Right lobe of liver (tissue), 6 donors: Measurements from ENCODE around the gene SRRM4. TPM values are rescaled to one million over a fixed set of nuclear protein-coding genes. Genes with fewer than 3 reads are reported as not detected.

Experiments used
- ATAC-seq, 4 donors: fragments of 200-7000 bp; cut with Tn5 transposase; one replicate each; pipeline ENCODE4 v1.9.1; 2020; ENCODE audit warnings: mild to moderate bottlenecking in 4 of 4, moderate library complexity in 4 of 4
- DNase-seq, 3 donors: peaks; one replicate each; pipeline ENCODE4 v3.0.0-alpha.2; 2020
- H3K27ac ChIP-seq, 3 donors: fragments of 200-600 bp; one replicate each; pipeline ENCODE4 v1.8.0; 2022
- H3K27me3 ChIP-seq, 2 donors: fragments of 200-600 bp; one replicate each; pipeline ENCODE4 v1.8.0; 2022
- H3K36me3 ChIP-seq, 4 donors: fragments of 200-600 bp; sonication (generic) in 1 of 4; one replicate each; pipeline versions ENCODE4 v1.5.1 to v1.8.0; 2017 to 2022; ENCODE audit warnings: control low read depth in 1 of 4
- H3K4me1 ChIP-seq, 4 donors: fragments of 200-600 bp; sonication (generic) in 1 of 4; one replicate each; pipeline versions ENCODE4 v1.5.1 to v1.8.0; 2017 to 2022; ENCODE audit warnings: control low read depth in 1 of 4
- H3K4me3 ChIP-seq, 3 donors: fragments of 200-600 bp; one replicate each; pipeline ENCODE4 v1.8.0; 2022
- H3K9me3 ChIP-seq, 4 donors: fragments of 200-600 bp; sonication (generic) in 1 of 4; one replicate each; pipeline versions ENCODE4 v1.5.1 to v1.8.0; 2017 to 2022; ENCODE audit warnings: control low read depth in 1 of 4
- CTCF ChIP-seq, 4 donors: fragments of 200-600 bp in 3 of 4; fragments of 450-650 bp in 1 of 4; IDR thresholded peaks; one replicate each; pipeline versions ENCODE4 v1.5.1 to v1.8.0; 2016 to 2022; ENCODE audit warnings: antibody characterized with exemption in 4 of 4, mild to moderate bottlenecking in 2 of 4
- POLR2A ChIP-seq: fragments of 450-650 bp; IDR thresholded peaks from one replicate; pipeline ENCODE4 v1.6.1; 2017; ENCODE audit warnings: antibody characterized with exemption, mild to moderate bottlenecking
- WGBS: methylation state at CpG from one replicate; pipeline ENCODE4 v1.1.6; 2018; ENCODE audit warnings: low coverage, low lambda C conversion rate; ENCODE audit not compliant: insufficient coverage; ENCODE audit errors: missing lambda C conversion rate; 5-methylcytosine and 5-hydroxymethylcytosine counted together
- intact Hi-C, 2 donors: fragments of 100-400 bp; cut with DNase I; formaldehyde crosslinking; loops; one replicate each; pipeline versions ENCODE4 v1.11.2 to v1.14.1; 2022
- total RNA-seq, 6 experiments: library from RNA; depleted of rRNA in 2 of 6; stranded (reverse); fragments of >200 nt in 2 of 6; fragmentation: NEBNext Ultra II Directional in 3 of 6; extraction: Animal tissue kit (Norgen Biotek cat#: 25700) in 3 of 6; gene quantifications; one replicate each; pipeline versions ENCODE4 v1.1.0 to v1.2.4, GENCODE V29; 2016 to 2023
- donor health status: DM: no; HTN: yes; CAD: no.
- donor health status: DM: no; HTN: no; CAD: no.
- donor health status: DM: no; HTN: no; CAD: no.
- donor health status: DM: no; HTN: yes; CAD: no.
- donor health status: DM: no; HTN: yes; CAD: no.

The SRRM4 gene
- total RNA-seq, 6 experiments from 2014 or later = not detected

DNA sequence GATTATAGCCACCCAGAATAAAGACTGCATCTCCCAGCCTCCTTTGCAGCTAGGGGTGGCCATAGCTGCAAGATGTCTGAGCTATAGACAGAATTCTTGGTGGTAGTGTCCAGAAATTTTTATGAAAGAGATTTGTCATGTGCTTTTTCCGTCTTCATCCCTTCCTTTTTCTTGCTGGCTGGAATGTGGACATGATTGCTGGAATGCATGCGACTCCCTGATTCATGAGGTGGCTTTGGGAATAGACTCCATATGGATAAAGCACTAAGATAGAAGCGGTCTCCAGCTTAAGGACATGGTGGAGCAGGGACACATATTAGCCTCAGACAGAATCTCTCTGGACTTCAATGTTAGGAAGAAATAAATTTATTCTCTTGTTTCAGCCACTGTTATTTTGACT lies 187.4 kb downstream of the SRRM4 start:
- intact Hi-C loops = no loop called here
- Histone ChIP-seq H3K27me3 (no peaks in the 10 kb centered on the region), H3K4me1 (no peaks in the 10 kb centered on the region), H3K4me3 (no peak overlapping the region), H3K27ac (no peak overlapping the region), H3K9me3 (no peaks in the 10 kb centered on the region), H3K36me3 (no peaks in the 10 kb centered on the region)
- no peak for DNase-seq
- 49% methylated on average over 3 of the region's 3 CpGs for WGBS
- ATAC-seq = no peak
- TF ChIP-seq POLR2A (no peak), CTCF (IDR thresholded peaks at IDR 0.05) (no peak)

DNA sequence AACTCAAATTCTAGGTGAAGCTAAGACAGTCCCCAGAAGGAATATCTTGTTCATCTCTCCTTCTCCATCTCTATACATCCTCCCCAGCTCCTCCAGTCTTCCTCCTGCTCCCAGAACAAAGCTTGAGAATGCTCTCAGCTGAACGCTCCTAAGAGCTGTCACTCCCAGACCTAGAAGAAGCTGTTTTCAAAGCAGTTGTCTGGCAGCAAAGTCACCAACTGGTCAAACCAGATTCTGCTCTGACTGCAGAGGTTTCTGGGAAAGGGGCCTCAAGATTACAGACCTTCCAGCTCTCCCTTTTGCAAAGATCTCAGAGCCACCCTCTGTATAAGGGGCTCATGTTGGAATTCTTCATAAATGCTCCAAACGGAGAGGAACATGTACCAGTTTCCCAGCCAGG lies 187.8 kb downstream of the SRRM4 start:
- H3K36me3 ChIP-seq = no peaks in the 10 kb centered on the region
- ATAC-seq (no peak), DNase-seq (no peak)
- TF ChIP-seq CTCF (IDR thresholded peaks at IDR 0.05) (no peak), POLR2A (no peak)
- no peaks in the 10 kb centered on the region for H3K27me3 ChIP-seq
- intact Hi-C loops = no loop called here
- H3K4me1 ChIP-seq = no peaks in the 10 kb centered on the region
- H3K9me3 ChIP-seq = no peaks in the 10 kb centered on the region
- WGBS = 28% methylated on average over 2 of the region's 2 CpGs
- H3K27ac ChIP-seq = no peak overlapping the region
- no peak overlapping the region for H3K4me3 ChIP-seq

DNA sequence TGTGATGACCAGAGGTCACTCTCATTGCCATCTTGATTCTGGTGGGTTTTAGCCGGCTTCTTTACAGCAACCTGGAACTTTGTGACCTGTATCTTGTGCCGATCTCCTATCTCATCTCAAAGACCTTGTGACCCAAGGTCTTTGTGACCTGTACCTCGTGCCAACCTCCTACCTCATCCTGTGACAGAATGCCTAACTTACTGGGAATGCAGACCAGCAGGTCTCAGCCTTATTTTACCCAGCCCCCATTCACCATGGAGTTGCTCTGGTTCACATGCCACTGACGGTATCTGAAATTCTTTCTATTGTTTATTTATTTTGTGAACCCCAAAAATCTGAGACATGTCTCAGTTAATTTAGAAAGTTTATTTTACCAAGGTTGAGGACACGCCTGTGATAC lies 189.9 kb downstream of the SRRM4 start:
- 50% methylated on average over 5 of the region's 5 CpGs for WGBS
- intact Hi-C loops = no loop called here
- Histone ChIP-seq H3K27me3 (no peaks in the 10 kb centered on the region), H3K36me3 (no peaks in the 10 kb centered on the region), H3K27ac (no peak overlapping the region), H3K4me1 (no peaks in the 10 kb centered on the region), H3K9me3 (no peaks in the 10 kb centered on the region), H3K4me3 (no peak overlapping the region)
- no peak for TF ChIP-seq POLR2A
- no peak for TF ChIP-seq CTCF (IDR thresholded peaks at IDR 0.05)
- no peak for ATAC-seq
- DNase-seq = no peak

DNA sequence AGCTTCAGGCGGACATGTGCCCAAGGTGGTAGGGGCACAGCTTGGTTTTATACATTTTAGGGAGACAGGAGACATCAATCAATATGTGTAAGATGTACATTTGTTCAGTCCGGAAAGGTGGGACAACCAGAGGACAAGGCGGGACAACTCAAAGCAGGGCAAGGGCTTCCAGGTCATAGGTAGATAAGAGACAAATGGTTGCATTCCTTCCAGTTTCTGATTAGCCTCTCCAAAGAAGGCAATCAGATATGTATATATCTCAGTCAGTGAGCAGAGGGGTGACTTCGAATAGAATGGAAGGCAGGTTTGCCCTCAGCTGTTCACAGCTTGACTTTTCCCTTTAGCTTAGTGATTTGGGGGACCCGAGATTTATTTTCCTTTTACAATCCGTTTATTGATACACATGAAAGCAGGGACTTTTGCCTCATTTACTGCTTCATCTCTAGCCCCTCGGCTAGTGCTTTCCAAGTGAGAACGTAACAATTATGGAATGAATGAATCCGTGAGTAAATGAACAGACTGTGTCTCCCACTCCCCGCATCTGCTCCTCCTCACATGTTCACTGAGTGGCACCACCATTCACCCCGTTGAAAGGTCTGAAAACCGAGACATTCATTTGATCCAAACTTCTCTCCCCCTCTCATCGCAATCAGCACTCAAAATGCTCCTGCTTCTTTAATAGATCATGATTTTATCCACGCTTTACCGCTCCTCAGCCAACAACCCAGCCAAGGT lies 190.5 kb downstream of the SRRM4 start:
- TF ChIP-seq CTCF (IDR thresholded peaks at IDR 0.05) = no peak
- TF ChIP-seq POLR2A = no peak
- DNase-seq = no peak
- no peak for ATAC-seq
- intact Hi-C loops = no loop called here
- Histone ChIP-seq H3K36me3 (no peaks in the 10 kb centered on the region), H3K4me3 (no peak overlapping the region), H3K4me1 (no peaks in the 10 kb centered on the region), H3K27me3 (no peaks in the 10 kb centered on the region), H3K9me3 (no peaks in the 10 kb centered on the region), H3K27ac (no peak overlapping the region)
- WGBS = 52% methylated on average over 15 of the region's 15 CpGs

GRCh38 chr12:119175081-119175480 lies 193.7 kb downstream of the SRRM4 start:
- 42% methylated on average over 3 of the region's 5 CpGs for WGBS
- peaks cover 0 to 4% of the 10 kb centered on the region in 2 donors for H3K27me3 ChIP-seq
- no peak for DNase-seq
- H3K4me3 ChIP-seq = no peak overlapping the region
- no peaks in the 10 kb centered on the region for H3K9me3 ChIP-seq
- no peaks in the 10 kb centered on the region for H3K36me3 ChIP-seq
- no peak for ATAC-seq
- H3K4me1 ChIP-seq = no peaks in the 10 kb centered on the region
- intact Hi-C loops = no loop called here
- TF ChIP-seq CTCF (IDR thresholded peaks at IDR 0.05) (no peak), POLR2A (no peak)
- no peak overlapping the region for H3K27ac ChIP-seq
